Epithelial cell of proximal tubule (primary cell): ENCODE results near the gene PDGFD. TPM values are rescaled to one million over a fixed set of nuclear protein-coding genes. Genes with fewer than 3 reads are reported as not detected.
A peak's percentile ranks its signal among the peaks of the same experiment; 100 is the strongest.

ENCODE experiments used
- DNase-seq: peaks from one replicate; pipeline ENCODE4 v3.0.0-alpha.2; 2011; ENCODE audit warnings: low read depth
- H3K4me3 ChIP-seq: 2 replicates; pipeline ENCODE4 v1.5.1; 2011; ENCODE audit warnings: low read depth, mild to moderate bottlenecking, low read length
- CTCF ChIP-seq: conservative IDR thresholded peaks from 2 replicates; pipeline ENCODE4 v1.5.1; 2012; ENCODE audit warnings: low read depth, mild to moderate bottlenecking, low read length
- total RNA-seq: library from RNA; depleted of rRNA; stranded (reverse); fragments of >200 nt; gene quantifications from 2 replicates; pipeline ENCODE4 v1.2.3, GENCODE V29; 2015

The PDGFD gene
- total RNA-seq, 1 donor from 2014 or later: 3.4 TPM

GRCh38 chr11:104091281-104092096 is 72.5 kb downstream of the PDGFD start:
- no peak for TF ChIP-seq CTCF
- DNase-seq: no peak
- no peak overlapping the region for H3K4me3 ChIP-seq

DNA sequence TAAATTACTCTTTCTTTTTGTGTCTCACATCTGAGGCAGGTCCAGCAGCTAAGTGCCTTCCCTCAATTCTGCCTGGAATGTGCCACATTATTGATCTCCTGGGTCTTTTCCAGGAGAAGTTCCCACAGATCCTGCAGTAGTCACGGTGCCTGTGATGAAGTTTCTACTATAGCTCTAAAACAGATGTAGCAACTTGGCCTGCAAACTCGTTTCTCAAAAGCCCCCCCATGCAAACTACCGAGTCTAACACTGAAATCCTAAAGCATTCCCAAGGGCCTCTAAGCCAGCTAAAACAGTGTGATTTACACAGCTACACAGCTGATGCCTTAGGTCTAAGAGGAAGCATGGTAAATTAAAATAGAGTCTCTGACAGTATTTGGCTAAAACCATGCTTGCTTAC is 73.2 kb downstream of the PDGFD start:
- TF ChIP-seq CTCF: no peak
- no peak for DNase-seq
- no peak overlapping the region for H3K4me3 ChIP-seq

DNA sequence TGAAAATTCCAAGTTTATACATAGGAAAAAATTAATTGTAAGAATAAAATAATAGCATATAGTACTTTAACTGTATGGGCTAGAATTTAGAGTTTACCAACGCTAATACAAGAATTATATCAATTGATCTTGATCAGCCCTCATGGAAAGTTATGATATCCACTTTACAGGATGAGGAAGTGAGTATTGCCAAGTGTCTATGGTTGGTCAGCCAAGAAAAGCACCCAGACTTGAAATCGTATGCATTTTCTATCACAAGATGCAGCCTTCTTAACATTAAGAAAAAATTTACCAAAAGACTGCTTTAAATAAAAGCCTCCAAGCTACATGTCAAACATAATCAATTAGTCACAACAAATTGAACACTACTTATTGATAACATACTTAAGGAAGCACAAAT is 74.5 kb downstream of the PDGFD start:
- DNase-seq: no peak
- no peak for TF ChIP-seq CTCF
- no peak overlapping the region for H3K4me3 ChIP-seq

DNA sequence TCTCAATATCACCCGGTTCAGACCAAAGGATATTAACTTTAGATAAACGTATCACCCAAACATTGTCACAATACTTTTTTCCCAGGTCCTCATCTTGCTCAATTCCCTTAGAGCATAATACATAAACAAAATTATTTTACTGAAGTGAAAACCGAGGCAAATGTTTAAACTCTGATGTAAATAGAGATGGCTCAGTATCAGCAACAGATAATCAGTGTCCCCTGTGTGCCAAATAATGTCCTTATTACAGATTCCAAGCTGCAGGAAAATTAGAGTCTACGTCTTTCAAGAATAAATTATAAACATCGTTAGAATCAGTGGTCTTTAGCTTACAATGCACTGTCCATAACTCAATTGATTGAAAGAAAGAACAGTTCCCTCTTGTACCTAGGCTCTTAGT is 77.3 kb downstream of the PDGFD start:
- TF ChIP-seq CTCF: no peak
- no peak overlapping the region for H3K4me3 ChIP-seq
- no peak for DNase-seq

DNA sequence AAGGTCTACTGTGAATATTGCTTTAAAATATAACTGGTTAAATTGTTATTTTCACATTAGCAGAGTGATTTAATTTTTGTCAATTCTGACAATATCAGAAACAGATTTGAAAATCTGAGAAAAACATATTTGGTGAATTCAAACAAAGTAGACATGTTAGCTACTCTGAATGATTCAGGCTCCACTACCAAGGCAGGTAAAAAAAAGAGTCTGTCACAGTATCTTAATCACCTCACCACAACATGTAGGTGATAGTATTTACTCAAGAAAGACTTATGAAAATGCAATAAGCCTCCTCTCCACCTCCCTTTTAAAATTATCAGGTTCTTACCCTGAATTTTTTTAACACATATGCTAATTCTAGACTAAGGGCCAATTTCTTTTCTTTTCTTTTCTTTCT is 85.0 kb downstream of the PDGFD start:
- no peak overlapping the region for H3K4me3 ChIP-seq
- TF ChIP-seq CTCF: no peak
- DNase-seq: no peak

DNA sequence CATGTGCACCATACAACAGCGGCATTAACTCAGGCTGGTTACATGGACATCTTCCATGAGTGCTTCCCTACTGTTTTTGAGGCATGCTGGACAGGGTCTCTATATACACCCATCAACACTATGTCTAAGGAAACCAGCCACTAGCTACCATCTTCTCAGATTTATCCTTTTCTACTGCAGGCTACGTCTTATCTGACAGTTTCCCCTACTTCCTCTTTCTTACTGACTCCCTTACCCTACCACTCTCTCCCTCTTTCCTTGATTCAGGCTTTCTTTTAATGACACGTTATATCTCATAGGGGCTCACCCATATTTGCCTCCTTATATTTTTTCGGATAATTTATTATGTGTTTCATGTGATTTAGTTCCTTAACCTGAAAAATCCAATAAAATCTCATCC is 85.7 kb downstream of the PDGFD start:
- no peak overlapping the region for H3K4me3 ChIP-seq
- no peak for TF ChIP-seq CTCF
- no peak for DNase-seq

GRCh38 chr11:104076455-104076854 is 87.5 kb downstream of the PDGFD start:
- DNase-seq: peak; percentile 12
- TF ChIP-seq CTCF: no peak
- H3K4me3 ChIP-seq: no peak overlapping the region
